Uterus (tissue), 4 donors: ENCODE measurements around the gene KIF3B. TPM values are rescaled to one million over a fixed set of nuclear protein-coding genes. Genes with fewer than 3 reads are reported as not detected.

Source experiments
- DNase-seq, 2 donors: peaks; one replicate each; pipeline ENCODE4 v3.0.0-alpha.2; 2019 to 2020
- H3K27ac ChIP-seq, 2 donors: fragments of 200-600 bp; sonication (generic); 1 replicate in 1 of 2; 2 replicates in 1 of 2; pipeline ENCODE4 v1.5.1; 2016 to 2018
- H3K27me3 ChIP-seq, 2 donors: fragments of 200-600 bp; sonication (generic); one replicate each; pipeline ENCODE4 v1.5.1; 2018 to 2019; ENCODE audit warnings: control low read depth in 1 of 2
- H3K36me3 ChIP-seq, 2 donors: fragments of 200-600 bp; sonication (generic); one replicate each; pipeline ENCODE4 v1.5.1; 2019; ENCODE audit warnings: control low read depth in 1 of 2
- H3K4me1 ChIP-seq, 2 donors: fragments of 200-600 bp; sonication (generic); one replicate each; pipeline ENCODE4 v1.5.1; 2018 to 2019; ENCODE audit warnings: control low read depth in 1 of 2
- H3K4me3 ChIP-seq, 2 donors: fragments of 200-600 bp; sonication (generic); 1 replicate in 1 of 2; 2 replicates in 1 of 2; pipeline ENCODE4 v1.5.1; 2018 to 2019; ENCODE audit warnings: mild to moderate bottlenecking in 1 of 2
- H3K9me3 ChIP-seq, 2 donors: fragments of 200-600 bp; sonication (generic); one replicate each; pipeline ENCODE4 v1.5.1; 2019; ENCODE audit warnings: control low read depth in 1 of 2
- POLR2A ChIP-seq, 2 donors: fragments of 450-650 bp; IDR thresholded peaks; one replicate each; pipeline ENCODE4 v1.6.1; 2016; ENCODE audit warnings: antibody characterized with exemption in 2 of 2, mild to moderate bottlenecking in 1 of 2, moderate library complexity in 1 of 2
- intact Hi-C: fragments of 100-400 bp; cut with DNase I; formaldehyde crosslinking; loops from one replicate; pipeline ENCODE4 v1.15.1; 2023; ENCODE audit warnings: low total_unique reads
- total RNA-seq, 4 donors: library from RNA; depleted of rRNA in 3 of 4; stranded (reverse); fragments of >200 nt in 3 of 4; gene quantifications; one replicate each; pipeline versions ENCODE4 v1.1.0 to v1.2.4, GENCODE V29; 2014 to 2023
- TF ChIP-seq, protein P1 (sequence below), 4 experiments: fragments of 200-600 bp in 2 of 4; fragments of 450-650 bp in 2 of 4; sonication (generic) in 2 of 4; IDR thresholded peaks; one replicate each; pipeline ENCODE4 v1.5.1; 2016 to 2019; ENCODE audit warnings: antibody characterized with exemption in 4 of 4, mild to moderate bottlenecking in 2 of 4, moderate library complexity in 1 of 4
- donor health status: DM: yes; HTN: yes; CAD: no.

The KIF3B gene
- total RNA-seq, 4 donors from 2014 or later: 3.2 to 34.2 (median 16.7) TPM

GRCh38 chr20:32289661-32290431 lies 12.4 kb downstream of the KIF3B start:
- no peaks in the 10 kb centered on the region for H3K36me3 ChIP-seq
- no peak for DNase-seq
- H3K27ac ChIP-seq: no peak overlapping the region
- intact Hi-C loops: no loop called here
- H3K4me3 ChIP-seq: no peak overlapping the region
- H3K9me3 ChIP-seq: no peaks in the 10 kb centered on the region
- no peaks in the 10 kb centered on the region for H3K27me3 ChIP-seq
- H3K4me1 ChIP-seq: no peaks in the 10 kb centered on the region
- TF ChIP-seq POLR2A (IDR thresholded peaks at IDR 0.05): no peak
- TF ChIP-seq, protein P1, sequence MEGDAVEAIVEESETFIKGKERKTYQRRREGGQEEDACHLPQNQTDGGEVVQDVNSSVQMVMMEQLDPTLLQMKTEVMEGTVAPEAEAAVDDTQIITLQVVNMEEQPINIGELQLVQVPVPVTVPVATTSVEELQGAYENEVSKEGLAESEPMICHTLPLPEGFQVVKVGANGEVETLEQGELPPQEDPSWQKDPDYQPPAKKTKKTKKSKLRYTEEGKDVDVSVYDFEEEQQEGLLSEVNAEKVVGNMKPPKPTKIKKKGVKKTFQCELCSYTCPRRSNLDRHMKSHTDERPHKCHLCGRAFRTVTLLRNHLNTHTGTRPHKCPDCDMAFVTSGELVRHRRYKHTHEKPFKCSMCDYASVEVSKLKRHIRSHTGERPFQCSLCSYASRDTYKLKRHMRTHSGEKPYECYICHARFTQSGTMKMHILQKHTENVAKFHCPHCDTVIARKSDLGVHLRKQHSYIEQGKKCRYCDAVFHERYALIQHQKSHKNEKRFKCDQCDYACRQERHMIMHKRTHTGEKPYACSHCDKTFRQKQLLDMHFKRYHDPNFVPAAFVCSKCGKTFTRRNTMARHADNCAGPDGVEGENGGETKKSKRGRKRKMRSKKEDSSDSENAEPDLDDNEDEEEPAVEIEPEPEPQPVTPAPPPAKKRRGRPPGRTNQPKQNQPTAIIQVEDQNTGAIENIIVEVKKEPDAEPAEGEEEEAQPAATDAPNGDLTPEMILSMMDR (IDR thresholded peaks at IDR 0.05): no peak

DNA sequence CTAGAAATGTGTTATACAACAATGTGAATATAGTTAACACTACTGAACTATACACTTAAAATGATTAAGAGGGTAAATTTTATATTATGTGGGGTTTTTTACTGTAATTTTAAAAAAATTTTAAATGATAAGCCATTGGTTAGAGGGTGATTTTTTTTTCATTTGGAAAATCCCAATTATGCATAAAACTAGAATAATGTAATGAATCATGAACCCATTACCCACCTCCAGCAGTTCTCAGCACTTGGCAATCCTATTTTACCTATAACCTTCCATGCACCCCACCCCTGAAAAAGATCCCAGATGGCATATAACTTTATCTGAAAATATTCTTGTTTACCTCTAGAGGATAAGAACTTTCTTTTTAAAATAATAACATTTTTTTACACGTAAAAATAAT lies 13.7 kb downstream of the KIF3B start:
- H3K27ac ChIP-seq: no peak overlapping the region

DNA sequence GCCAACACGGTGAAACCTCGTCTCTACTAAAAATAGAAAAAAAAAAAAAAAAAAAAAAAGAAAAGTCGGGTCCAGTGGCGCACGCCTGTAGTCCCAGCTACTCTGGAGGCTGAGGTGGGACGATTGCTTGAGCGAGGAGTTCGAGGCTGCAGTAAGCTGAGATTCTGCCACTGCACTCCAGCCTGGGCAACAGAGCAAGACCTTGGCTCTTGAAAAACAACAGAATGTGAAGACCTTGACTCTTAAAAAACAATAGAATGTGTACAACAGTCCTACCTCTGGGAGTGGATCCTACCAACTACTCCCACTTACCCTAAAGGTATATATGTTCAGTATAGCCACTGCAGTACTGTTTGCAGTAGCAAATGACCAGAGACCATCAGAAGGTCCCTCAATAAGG lies 15.1 kb downstream of the KIF3B start:
- Histone ChIP-seq H3K4me3 (no peak overlapping the region), H3K9me3 (no peaks in the 10 kb centered on the region), H3K27me3 (no peaks in the 10 kb centered on the region), H3K27ac (no peak overlapping the region), H3K36me3 (no peaks in the 10 kb centered on the region), H3K4me1 (no peaks in the 10 kb centered on the region)
- intact Hi-C loops: no loop called here
- TF ChIP-seq, protein P1 (IDR thresholded peaks at IDR 0.05): no peak
- TF ChIP-seq POLR2A (IDR thresholded peaks at IDR 0.05): no peak
- DNase-seq: no peak

More for the DNA sequence above, 13.7 kb downstream of the KIF3B start:
- Histone ChIP-seq H3K36me3 (no peaks in the 10 kb centered on the region), H3K4me3 (no peak overlapping the region), H3K9me3 (no peaks in the 10 kb centered on the region), H3K4me1 (no peaks in the 10 kb centered on the region), H3K27me3 (no peaks in the 10 kb centered on the region)
- TF ChIP-seq POLR2A (IDR thresholded peaks at IDR 0.05): no peak
- TF ChIP-seq, protein P1 (IDR thresholded peaks at IDR 0.05): no peak
- no peak for DNase-seq
- intact Hi-C loops: no loop called here

DNA sequence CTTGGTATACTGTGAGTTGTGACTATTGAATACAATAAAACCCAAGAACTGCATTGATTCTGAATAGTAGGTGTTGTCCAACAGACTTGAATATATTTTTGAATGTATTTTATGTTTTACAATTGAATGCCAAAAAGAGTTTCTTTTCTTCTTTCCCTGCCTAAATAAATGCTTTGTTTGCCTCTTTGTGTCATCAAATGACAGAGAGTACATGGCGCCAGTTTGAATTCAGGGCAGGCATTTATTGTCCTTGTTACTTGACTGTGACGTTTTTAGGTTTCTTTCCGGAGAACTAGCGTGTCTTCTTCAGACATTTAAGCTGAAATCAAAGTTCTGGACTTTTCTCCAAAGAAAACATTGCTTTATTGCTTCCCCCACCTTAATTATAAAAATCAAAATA lies 16.6 kb downstream of the KIF3B start:
- intact Hi-C loops: no loop called here

DNA sequence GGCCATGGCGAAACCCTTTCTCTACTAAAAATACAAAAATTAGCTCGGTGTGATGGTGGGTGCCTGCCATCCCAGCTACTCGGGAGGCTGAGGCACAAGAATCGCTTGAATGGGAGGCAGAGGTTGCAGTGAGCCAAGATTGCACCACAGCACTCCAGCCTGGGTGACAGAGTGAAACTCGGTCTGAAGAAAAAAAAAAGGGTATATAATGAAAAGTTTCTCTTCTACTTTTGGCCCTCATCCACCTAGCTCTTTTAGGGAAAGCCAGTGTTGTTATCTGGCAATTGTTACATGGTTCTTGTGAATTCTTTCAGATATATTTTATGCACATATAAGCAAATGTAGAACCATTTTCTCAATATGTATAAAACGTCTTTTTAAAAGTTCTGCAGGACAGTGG lies 19.0 kb downstream of the KIF3B start:
- H3K9me3 ChIP-seq: no peaks in the 10 kb centered on the region
- no peaks in the 10 kb centered on the region for H3K27me3 ChIP-seq
- no peaks in the 10 kb centered on the region for H3K36me3 ChIP-seq
- H3K4me1 ChIP-seq: no peaks in the 10 kb centered on the region
- no peak for DNase-seq
- no peak for TF ChIP-seq POLR2A (IDR thresholded peaks at IDR 0.05)
- TF ChIP-seq, protein P1 (IDR thresholded peaks at IDR 0.05): no peak
- intact Hi-C loops: no loop called here
- no peak overlapping the region for H3K4me3 ChIP-seq
- no peak overlapping the region for H3K27ac ChIP-seq

More for the DNA sequence above, 16.6 kb downstream of the KIF3B start:
- no peak for DNase-seq
- TF ChIP-seq, protein P1 (IDR thresholded peaks at IDR 0.05): no peak
- TF ChIP-seq POLR2A (IDR thresholded peaks at IDR 0.05): no peak
- H3K4me1 ChIP-seq: no peaks in the 10 kb centered on the region
- no peaks in the 10 kb centered on the region for H3K36me3 ChIP-seq
- H3K27me3 ChIP-seq: no peaks in the 10 kb centered on the region
- no peaks in the 10 kb centered on the region for H3K9me3 ChIP-seq
- no peak overlapping the region for H3K4me3 ChIP-seq
- H3K27ac ChIP-seq: no peak overlapping the region
